ENCODE measurements around the gene ASTN2.
"Not testable (repeated sequence)": the region's sequence is repeated elsewhere in the genome, so short reads cannot be mapped to it uniquely, and the experiment has no call there.

GRCh38 chr9:116898131-116898530, 516.7 kb downstream of the ASTN2 start:
- TF ChIP-seq, protein P1, sequence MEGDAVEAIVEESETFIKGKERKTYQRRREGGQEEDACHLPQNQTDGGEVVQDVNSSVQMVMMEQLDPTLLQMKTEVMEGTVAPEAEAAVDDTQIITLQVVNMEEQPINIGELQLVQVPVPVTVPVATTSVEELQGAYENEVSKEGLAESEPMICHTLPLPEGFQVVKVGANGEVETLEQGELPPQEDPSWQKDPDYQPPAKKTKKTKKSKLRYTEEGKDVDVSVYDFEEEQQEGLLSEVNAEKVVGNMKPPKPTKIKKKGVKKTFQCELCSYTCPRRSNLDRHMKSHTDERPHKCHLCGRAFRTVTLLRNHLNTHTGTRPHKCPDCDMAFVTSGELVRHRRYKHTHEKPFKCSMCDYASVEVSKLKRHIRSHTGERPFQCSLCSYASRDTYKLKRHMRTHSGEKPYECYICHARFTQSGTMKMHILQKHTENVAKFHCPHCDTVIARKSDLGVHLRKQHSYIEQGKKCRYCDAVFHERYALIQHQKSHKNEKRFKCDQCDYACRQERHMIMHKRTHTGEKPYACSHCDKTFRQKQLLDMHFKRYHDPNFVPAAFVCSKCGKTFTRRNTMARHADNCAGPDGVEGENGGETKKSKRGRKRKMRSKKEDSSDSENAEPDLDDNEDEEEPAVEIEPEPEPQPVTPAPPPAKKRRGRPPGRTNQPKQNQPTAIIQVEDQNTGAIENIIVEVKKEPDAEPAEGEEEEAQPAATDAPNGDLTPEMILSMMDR (conservative IDR thresholded peaks at IDR 0.05; ENCODE audit: low read length) = not testable (repeated sequence)
- TF ChIP-seq EZH2phosphoT487 (IDR thresholded peaks at IDR 0.05; ENCODE audit: borderline replicate concordance, low read depth, low read length) = not testable (repeated sequence)
